ENCODE measurements around the gene ZBTB8B.

DNA sequence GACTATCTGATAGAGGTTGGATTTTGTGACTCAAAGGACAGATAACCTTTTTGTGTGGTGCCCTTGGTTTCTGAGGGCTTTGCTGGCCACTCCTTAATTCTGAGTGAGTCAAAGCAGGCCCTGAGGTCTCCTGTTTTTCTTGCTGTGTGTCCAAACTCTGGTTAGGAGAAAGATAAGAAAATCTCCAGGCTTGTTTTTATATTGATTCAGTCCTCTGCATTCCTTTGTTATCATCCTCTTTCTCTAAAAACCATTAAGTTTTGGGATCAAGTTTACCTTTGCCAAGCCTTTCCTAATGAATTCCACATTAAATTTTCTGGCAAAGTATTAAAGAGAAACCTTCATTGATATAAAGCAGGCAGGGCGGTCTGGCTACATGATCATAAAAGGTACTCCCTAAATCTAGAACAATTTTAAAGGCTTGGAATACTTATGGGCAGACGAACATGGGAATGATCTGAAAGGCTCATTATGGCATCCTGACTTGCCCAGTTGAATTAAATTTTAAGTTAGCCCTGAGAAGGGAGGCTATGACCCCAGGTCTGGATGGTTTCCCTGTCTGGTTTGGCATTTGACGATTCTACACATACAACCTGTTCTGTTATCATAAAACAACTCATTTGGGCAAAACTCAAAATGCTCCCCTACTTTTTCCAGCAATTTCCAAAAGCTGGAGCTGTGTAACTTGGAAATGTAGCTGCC is 20.8 kb downstream of the ZBTB8B start:
- no peak for TF ChIP-seq GATA3 (IDR thresholded peaks at IDR 0.05; ENCODE audit: low read depth, low read length)
- no peak for TF ChIP-seq GATA2 (IDR thresholded peaks at IDR 0.05; ENCODE audit: low read depth, low read length)

Data from SH-SY5Y (cell line).